ENCODE data around the gene RPS6KA2. TPM values are rescaled to one million over a fixed set of nuclear protein-coding genes. Genes with fewer than 3 reads are reported as not detected.

RPS6KA2 gene
- total RNA-seq, 1 experiment from 2014 or later = 4.1 TPM

DNA sequence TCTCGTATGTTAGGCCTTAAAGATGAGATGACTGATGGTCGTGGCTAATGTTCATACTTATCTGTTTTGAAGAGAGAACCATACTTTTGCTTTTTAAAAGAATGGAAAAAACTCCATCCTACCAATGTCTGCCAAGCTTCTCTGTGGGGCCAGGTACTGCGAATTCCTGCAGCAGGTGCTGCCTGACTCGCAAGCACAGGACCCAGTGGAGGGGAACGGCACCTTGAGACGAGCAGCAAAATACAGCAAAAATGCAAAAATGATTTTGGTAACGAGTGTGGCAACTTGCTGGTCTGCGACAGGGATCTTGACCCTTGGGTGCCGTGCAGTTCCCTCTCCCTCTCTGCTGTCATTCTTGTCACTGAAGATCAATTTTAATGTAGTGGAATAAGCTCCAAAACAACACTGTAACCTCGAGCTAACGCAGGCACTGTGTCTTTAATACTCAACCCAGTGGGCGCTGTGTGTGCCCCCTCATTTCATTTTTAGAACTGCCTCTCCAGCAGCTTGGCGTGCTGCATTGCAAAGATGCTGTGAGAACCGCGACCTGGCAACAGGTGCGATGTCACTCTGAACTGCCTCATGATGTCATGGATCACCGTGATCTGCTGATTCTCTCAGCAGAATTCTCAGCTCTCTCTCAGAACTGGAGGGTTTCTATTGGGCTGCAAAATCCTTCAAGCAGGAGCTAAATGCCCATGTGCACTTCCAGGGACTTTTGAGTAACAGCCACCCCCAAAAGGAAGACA lies 92.2 kb downstream of the RPS6KA2 start:
- ATAC-seq = no peak
- H3K27ac ChIP-seq (ENCODE audit: low read length) = no peak overlapping the region
- H3K4me3 ChIP-seq (ENCODE audit: low read depth in 2 of 2, low read length in 2 of 2) = no peak overlapping the region
- ChIA-PET POLR2A (no interaction called here), CTCF (no interaction called here)
- in situ Hi-C loops (cut with HindIII; ENCODE audit: low pct_unique_long_range_greater_than_20kb, low sequenced_read_pairs) (no loop called here), intact Hi-C loops (cut with micrococcal nuclease; ENCODE audit: unreplicated experiment) (no loop called here)
- H3K27me3 ChIP-seq (ENCODE audit: control insufficient read depth, insufficient read depth, low read length) = no peaks in the 10 kb centered on the region
- no peak for DNase-seq (ENCODE audit: low read depth, low spot score)
- H3K36me3 ChIP-seq (ENCODE audit: control insufficient read depth, insufficient read depth, low read length) = no peaks in the 10 kb centered on the region
- BruUV-seq (replicated peaks) = no TSS peak
- no peak for TF ChIP-seq SIN3A (IDR thresholded peaks at IDR 0.05; ENCODE audit: borderline replicate concordance, insufficient read depth, low read depth, low read length)
- no peak for TF ChIP-seq TCF7L2 (IDR thresholded peaks at IDR 0.05; ENCODE audit: low read depth, low read length)
- no peak for TF ChIP-seq REST (IDR thresholded peaks at IDR 0.05; ENCODE audit: insufficient read depth in 1 of 2, low read depth in 2 of 2, low read length in 1 of 2)
- no peak for TF ChIP-seq CTCF (IDR thresholded peaks at IDR 0.05)
- TF ChIP-seq POLR2AphosphoS5 (IDR thresholded peaks at IDR 0.05; ENCODE audit: low read depth, low read length) = no peak
- no peaks in the 10 kb centered on the region for H3K4me1 ChIP-seq (ENCODE audit: control insufficient read depth, insufficient read depth, low read length)
- H3K9me3 ChIP-seq (ENCODE audit: control insufficient read depth, insufficient read depth, low read depth, low read length) = no peaks in the 10 kb centered on the region

DNA sequence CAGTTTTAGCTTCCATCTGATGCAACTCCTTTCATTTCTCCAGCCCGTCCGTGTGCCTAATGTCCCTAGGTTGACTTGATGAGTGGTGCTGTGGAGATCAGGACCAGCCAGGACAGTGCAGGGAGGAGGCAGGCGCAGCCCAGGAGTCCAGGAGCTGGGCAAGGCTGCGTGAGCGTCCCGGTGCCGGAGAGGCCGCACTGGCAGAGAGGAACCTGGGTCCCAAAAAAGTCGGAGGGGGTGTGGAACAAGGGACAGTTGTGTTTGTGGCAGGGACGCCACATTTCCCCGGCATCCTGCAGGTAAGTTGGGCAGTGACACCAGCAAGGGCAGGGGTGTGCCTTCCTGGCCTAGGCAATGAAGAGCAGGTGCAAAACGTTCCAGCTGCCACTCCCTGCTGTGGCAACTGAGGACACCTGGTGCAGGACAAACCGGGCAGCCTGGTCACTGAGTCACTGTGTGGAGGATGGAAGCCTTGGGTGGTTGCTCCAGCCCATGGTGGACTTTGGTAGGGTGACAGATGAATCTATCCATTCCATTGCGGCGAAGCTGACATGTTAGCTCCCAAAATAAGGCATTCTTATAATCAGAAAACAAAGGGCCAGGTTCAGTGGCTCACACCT lies 93.7 kb downstream of the RPS6KA2 start:
- no peak for TF ChIP-seq POLR2AphosphoS5 (IDR thresholded peaks at IDR 0.05; ENCODE audit: low read depth, low read length)
- TF ChIP-seq REST (IDR thresholded peaks at IDR 0.05; ENCODE audit: insufficient read depth in 1 of 2, low read depth in 2 of 2, low read length in 1 of 2) = no peak
- TF ChIP-seq CTCF (IDR thresholded peaks at IDR 0.05) = no peak
- TF ChIP-seq SIN3A (IDR thresholded peaks at IDR 0.05; ENCODE audit: borderline replicate concordance, insufficient read depth, low read depth, low read length) = no peak
- no peak for TF ChIP-seq TCF7L2 (IDR thresholded peaks at IDR 0.05; ENCODE audit: low read depth, low read length)
- H3K27me3 ChIP-seq (ENCODE audit: control insufficient read depth, insufficient read depth, low read length) = no peaks in the 10 kb centered on the region
- no peak overlapping the region for H3K4me3 ChIP-seq (ENCODE audit: low read depth in 2 of 2, low read length in 2 of 2)
- CTCF ChIA-PET = interaction anchor here (0.7 kb wide), 1 partner anchor 127 kb away, joined by 6 read pairs; no protein-coding TSS in a partner anchor
- ATAC-seq (no peak), DNase-seq (ENCODE audit: low read depth, low spot score) (no peak)
- H3K36me3 ChIP-seq (ENCODE audit: control insufficient read depth, insufficient read depth, low read length) = no peaks in the 10 kb centered on the region
- H3K9me3 ChIP-seq (ENCODE audit: control insufficient read depth, insufficient read depth, low read depth, low read length) = no peaks in the 10 kb centered on the region
- no TSS peak for BruUV-seq (replicated peaks)
- POLR2A ChIA-PET = no interaction called here
- intact Hi-C loops (cut with micrococcal nuclease; ENCODE audit: unreplicated experiment) (no loop called here), in situ Hi-C loops (cut with HindIII; ENCODE audit: low pct_unique_long_range_greater_than_20kb, low sequenced_read_pairs) (no loop called here)
- H3K27ac ChIP-seq (ENCODE audit: low read length) = no peak overlapping the region
- H3K4me1 ChIP-seq (ENCODE audit: control insufficient read depth, insufficient read depth, low read length) = no peaks in the 10 kb centered on the region

All from Panc1 (cell line).